Choroid plexus epithelial cell (primary cell): ENCODE results near the gene HAP1.

ENCODE experiments used
- DNase-seq: peaks from one replicate; pipeline ENCODE4 v3.0.0-alpha.2; 2010; ENCODE audit warnings: low read depth
- H3K4me3 ChIP-seq: 2 replicates; pipeline ENCODE4 v1.5.1; 2011; ENCODE audit warnings: low read depth, mild to moderate bottlenecking, control low read depth, low read length, moderate library complexity
- TF ChIP-seq, protein P1 (sequence below): conservative IDR thresholded peaks from 2 replicates; pipeline ENCODE4 v1.5.1; 2011; ENCODE audit warnings: low read depth, mild to moderate bottlenecking, control low read depth, inconsistent platforms, low read length, moderate library complexity

HAP1 gene

GRCh38 chr17:41769985-41770384 is 35.5 kb upstream of the HAP1 start:
- H3K4me3 ChIP-seq = no peak overlapping the region
- TF ChIP-seq, protein P1, sequence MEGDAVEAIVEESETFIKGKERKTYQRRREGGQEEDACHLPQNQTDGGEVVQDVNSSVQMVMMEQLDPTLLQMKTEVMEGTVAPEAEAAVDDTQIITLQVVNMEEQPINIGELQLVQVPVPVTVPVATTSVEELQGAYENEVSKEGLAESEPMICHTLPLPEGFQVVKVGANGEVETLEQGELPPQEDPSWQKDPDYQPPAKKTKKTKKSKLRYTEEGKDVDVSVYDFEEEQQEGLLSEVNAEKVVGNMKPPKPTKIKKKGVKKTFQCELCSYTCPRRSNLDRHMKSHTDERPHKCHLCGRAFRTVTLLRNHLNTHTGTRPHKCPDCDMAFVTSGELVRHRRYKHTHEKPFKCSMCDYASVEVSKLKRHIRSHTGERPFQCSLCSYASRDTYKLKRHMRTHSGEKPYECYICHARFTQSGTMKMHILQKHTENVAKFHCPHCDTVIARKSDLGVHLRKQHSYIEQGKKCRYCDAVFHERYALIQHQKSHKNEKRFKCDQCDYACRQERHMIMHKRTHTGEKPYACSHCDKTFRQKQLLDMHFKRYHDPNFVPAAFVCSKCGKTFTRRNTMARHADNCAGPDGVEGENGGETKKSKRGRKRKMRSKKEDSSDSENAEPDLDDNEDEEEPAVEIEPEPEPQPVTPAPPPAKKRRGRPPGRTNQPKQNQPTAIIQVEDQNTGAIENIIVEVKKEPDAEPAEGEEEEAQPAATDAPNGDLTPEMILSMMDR = no peak
- no peak for DNase-seq

DNA sequence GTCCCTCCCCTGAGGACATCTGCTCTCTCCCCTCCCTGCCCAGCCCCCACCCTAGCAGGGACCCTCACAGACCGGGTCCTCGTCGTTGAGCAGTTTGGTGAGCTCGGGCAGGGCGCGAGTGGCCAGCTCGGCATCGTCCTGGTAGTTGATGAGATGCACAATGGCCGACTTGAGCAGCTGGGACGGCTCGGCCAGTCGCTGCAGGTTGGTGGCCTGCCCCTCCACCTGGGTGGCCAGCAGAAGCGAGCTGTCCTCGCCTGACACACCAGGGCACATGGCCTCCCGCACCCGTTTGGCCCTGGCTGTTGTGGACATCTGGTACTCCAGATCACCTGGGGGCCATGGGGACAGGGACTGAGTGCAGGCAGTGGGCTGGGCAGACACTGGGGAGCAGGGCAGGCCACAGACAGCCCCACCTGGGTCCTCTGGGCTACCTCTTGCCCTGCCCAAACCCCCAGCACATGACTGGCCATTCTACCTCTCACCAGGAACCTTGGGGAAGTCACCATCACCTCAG is 35.0 kb upstream of the HAP1 start:
- H3K4me3 ChIP-seq = no peak overlapping the region
- TF ChIP-seq, protein P1 = no peak

GRCh38 chr17:41768682-41769288 is 34.3 kb upstream of the HAP1 start:
- DNase-seq = no peak
- TF ChIP-seq, protein P1 = no peak
- no peak overlapping the region for H3K4me3 ChIP-seq

More for the DNA sequence above, 35.0 kb upstream of the HAP1 start:
- no peak for DNase-seq

GRCh38 chr17:41767324-41768042 is 33.0 kb upstream of the HAP1 start:
- no peak for DNase-seq
- TF ChIP-seq, protein P1 = no peak
- no peak overlapping the region for H3K4me3 ChIP-seq

DNA sequence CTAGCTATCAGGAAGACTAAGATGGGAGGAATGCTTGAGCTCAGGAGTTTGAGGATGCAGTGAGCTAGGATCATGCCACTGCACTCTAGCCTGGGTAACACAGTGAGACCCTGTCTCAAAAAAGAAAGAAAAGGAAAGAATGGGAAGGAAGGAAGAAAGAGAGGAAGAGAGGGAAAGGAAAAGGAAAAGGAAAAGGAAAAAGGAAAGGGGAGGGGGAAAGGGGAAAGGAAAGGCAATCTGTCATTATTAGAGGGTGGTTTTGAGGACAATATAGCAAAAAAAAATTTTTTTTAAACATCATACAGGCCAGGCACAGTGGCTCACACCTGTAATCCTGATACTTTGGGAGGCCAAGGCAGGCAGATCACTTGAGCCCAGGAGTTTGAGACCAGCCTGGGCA is 31.7 kb upstream of the HAP1 start:
- no peak overlapping the region for H3K4me3 ChIP-seq
- TF ChIP-seq, protein P1 = no peak
- DNase-seq = no peak

DNA sequence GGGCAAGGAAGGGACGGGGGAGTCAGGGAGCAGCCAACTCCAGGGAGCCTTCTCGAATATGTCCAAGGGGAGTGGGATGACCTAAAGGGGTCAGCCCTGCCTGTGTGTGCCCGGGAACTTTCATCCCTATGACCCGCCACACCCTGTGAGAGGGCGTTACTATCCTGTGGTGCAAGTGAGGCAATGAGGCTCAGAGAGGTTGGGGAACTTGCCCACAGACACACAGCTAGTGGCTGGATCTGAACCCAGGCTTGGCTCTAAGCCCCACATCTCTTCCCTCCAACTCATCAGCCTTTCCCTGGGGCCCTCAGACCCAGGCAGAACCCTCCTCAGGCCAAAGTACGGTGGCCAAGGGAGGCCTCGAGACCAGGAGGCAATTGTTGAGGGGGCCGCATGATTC is 28.9 kb upstream of the HAP1 start:
- DNase-seq = no peak
- TF ChIP-seq, protein P1 = no peak
- no peak overlapping the region for H3K4me3 ChIP-seq

DNA sequence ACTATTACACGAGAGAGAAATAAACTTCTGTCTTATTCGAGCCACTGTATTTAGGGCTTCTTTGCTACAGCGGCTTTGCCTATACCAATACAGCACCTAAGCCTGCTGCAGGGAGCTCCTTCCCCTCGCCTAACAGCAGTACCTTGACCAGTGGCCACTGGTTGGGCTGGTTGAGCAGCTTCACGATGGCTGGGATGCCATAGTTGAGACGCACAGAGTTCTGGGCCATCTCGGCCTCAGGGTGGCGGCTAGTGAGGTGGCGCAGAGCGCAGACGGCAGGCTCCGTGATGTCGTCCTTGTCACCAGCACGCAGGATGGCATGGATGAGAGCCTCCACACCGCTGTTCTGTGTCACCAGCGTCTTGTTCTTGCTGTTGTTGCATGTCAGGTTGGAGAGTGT is 28.4 kb upstream of the HAP1 start:
- DNase-seq = no peak
- no peak overlapping the region for H3K4me3 ChIP-seq
- TF ChIP-seq, protein P1 = no peak
